ENCODE data around the gene PSMB9.

The PSMB9 gene

GRCh38 chr6:32908897-32909296 lies 54.9 kb downstream of the PSMB9 start:
- DNase-seq: no peak
- Histone ChIP-seq H3K9me3 (no peaks in the 10 kb centered on the region), H3K36me3 (no peaks in the 10 kb centered on the region), H3K27me3 (peaks cover 0 to 34% of the 10 kb centered on the region in 2 donors), H3K4me3 (no peak overlapping the region), H3K27ac (no peak overlapping the region), H3K4me1 (no peaks in the 10 kb centered on the region)
- TF ChIP-seq CTCF (IDR thresholded peaks at IDR 0.05): no peak
- intact Hi-C loops (cut with DNase I; ENCODE audit: low total_unique reads): no loop called here
